HUDEP-2 (cell line): ENCODE data around the gene TMEM240.
"Not testable (repeated sequence)": the region's sequence is repeated elsewhere in the genome, so short reads cannot be mapped to it uniquely, and the experiment has no call there.

Experiments used
- DNase-seq, 76 experiments: peaks; one replicate each; lab custom pipeline; 2025; ENCODE audit not compliant: unreplicated experiment in 76 of 76; lab: John Stamatoyannopoulos, UW

The TMEM240 gene

DNA sequence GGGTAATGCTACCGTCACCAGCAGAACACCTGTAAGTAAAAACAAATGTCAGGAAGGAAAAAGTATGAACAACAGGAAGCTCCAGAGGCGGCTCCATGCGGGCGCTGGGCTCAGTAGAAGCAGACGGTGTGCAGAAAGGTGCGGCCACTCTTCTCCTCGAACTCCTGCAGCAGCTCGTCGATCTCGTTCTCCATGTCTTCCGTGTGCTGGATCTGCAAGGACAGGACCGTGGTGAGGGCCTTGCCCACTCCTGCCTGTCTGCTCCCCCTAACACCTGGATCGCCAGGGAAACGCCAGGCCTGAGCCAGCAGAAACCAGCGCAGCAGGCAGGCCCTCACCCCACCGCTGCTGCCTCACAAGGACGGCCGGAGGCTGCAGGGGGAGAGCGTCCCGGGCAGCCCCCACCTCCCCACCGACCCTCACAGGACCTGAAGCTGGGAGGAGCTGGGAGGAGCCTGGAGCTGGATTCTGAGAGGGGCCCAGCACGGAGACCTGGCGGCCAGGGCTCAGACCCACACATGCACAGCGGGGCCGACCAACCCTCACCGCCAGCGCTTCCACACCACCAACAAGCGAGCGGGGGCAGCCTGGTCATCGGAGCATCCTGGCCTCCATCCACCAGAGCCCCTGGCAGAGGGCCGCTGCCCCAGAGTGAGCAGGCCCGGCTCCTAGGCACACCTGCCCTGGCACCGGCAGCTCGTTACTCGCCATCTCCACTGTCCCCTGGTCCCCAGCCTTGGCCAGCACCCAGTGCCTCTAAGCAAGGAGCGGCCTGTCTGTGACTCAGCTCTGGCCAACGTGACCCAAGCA is 1.7 kb upstream of the TMEM240 start:
- DNase-seq, result no peak

DNA sequence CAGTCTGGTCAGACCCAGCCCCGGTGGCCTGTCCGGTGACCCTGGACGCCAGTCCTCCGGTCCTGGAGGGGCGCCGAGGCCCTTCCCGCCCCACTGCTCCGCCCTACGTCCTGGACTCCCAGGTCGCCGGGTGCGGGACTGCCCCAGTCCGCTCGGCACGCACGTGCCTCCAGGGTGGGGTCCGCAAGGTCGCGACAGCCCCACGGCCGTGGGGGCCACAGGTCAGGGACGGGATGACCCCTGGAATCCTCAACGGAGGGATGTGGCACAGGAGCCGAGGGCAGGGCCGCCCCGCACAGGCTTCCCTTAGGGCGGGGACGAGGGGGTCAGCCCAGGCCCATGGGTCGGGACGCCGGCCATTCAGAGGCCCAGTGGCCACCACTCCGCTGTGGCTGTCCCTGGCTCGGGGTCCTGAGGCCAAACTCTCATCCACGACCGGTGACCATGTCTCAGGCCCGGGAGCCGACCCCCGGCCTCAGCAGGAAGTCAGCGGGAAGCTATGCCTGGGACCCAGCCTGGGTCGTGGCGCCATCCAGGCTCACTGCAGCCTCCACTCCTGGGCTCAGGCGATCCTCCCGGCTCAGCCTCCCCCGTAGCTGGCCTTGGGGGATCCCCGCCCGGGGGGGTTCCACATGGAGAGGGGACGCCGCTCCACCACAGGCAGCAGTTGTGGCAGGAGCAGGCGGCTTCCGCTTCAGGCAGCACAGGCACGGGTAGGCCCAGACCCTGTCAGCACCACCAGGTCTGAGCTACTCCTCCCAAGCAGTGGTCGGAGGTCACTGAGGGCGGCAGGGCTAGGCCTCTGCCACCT is 599 bp upstream of the TMEM240 start:
- no peak for DNase-seq

DNA sequence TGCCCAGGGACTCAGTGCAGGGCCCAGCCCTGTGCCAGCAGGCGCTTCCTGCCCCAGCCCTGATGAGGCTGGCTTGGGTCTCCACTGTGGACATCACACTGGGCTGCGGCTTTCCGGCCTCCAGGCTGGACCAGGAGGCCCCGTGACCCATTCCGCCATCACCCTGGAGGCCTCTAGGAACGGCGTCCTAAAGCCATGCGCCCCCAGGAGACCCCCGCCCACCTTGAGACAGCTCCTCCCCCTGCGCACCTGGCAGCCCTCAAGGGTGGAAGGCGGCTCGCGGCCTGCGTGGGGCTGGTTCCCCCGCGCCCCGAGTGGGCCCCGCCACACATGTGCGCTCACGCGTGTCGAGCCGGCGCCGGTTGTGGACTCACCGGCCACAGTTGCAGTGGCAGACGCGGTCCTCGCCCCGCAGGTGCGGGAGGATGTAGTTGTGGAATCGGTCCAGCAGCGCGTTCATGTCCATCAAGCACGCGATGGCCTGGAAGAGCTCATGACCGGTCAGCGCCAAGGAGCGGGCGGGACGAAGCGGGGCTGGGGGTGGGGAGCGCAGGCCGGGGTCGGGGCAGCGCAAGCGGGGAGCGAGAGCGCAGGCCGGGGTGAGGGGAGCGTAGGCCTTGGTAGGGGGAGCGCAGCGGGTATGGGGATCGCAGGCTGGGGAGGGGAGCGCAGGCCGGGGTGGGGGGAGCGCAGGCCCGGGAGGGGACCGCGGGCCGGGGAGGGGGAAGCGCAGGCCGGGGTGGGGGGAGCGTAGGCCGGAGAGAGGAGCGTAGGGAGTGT is 924 bp downstream of the TMEM240 start:
- DNase-seq, result no peak

DNA sequence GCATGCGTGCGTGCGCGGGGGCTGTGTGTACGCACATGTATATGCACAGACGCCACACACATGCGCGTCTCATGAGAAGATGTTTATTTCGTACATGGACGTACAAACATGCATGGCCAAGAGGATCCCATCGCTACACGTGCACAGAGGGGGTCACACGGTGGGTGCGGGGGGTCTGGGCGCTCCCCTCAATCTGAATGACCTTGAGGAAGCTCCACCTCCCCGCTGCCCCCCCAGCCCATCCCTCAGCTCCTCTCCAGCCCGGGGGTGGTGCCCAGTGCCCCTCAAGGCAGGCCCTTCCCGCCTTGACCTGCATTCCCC is 1.5 kb downstream of the TMEM240 start:
- DNase-seq, result no peak

DNA sequence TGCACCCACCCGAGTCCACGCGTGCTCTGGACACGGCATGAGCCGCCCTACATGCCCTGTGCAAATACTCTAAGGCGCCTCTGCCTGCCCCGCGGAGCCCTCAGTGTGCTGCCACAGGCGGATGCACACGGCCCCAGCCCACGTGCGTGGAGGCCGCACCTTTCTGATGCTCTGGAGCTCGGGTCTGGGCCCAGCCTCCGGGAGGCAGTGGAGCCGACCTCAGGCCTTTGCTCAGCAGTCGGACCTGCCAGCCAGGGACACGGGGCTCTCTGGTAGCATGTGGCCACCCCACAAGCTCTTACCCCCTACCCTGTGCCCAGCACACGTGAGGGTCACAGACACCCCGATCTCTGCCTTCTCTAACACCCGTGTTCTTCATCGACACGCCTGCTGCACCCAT is 2.1 kb downstream of the TMEM240 start:
- DNase-seq, result no peak

DNA sequence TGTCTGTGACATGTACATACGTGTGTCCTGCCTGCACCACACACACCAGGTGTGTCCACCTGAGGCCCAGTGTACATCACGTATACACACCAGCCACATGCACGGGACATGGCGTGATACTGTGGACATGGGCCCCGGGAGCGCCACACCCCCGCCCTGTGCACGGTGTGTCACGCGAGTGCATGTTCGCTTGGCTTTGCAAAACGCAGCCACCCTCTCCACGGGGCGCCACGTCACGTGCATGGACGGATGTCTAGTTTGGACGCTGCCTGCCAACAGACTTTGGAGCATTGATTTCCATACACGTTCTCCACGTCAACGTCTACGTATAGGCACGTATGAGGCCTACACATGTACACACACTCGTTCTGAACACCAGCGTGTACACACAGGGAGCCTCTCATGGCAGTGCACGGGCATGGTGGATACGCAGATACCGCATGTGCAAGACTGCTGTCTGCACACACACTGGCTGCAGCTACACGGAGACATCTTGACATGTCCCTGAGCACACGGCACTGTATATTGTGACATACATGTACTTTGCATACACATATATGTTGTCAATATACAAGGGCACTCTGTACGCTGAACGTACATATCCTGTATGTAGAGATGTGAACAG is 2.7 kb downstream of the TMEM240 start:
- DNase-seq, result no peak

DNA sequence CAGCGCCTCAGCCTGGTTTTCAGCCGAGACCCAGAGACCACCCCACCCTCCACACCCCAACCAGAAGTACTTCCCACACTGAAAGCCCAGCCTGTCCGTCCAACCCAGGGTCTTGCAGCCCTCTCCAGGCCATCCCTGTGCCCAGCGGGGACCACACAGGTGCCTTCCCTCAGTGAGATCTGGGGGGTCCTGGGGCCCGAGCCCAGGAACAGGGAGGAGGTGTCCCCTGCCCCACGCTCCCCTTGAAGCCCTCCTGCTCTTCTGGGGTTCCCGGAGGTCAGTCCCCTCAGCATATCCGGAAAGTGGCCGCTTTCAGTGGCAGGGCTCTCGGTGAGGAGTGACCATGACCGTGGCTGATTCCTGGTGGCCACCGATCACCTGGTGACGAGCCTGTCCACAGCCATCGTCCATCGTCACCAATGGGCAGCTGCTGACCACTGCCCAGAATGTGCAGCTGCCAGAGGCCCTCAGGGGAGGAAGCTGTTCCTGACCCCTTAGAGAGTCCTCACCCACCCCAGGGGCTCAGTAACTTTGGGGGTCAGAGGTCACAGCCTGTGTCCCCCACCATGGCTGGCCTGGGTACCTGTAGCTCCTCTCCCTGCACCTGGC is 3.4 kb downstream of the TMEM240 start:
- DNase-seq, result no peak

DNA sequence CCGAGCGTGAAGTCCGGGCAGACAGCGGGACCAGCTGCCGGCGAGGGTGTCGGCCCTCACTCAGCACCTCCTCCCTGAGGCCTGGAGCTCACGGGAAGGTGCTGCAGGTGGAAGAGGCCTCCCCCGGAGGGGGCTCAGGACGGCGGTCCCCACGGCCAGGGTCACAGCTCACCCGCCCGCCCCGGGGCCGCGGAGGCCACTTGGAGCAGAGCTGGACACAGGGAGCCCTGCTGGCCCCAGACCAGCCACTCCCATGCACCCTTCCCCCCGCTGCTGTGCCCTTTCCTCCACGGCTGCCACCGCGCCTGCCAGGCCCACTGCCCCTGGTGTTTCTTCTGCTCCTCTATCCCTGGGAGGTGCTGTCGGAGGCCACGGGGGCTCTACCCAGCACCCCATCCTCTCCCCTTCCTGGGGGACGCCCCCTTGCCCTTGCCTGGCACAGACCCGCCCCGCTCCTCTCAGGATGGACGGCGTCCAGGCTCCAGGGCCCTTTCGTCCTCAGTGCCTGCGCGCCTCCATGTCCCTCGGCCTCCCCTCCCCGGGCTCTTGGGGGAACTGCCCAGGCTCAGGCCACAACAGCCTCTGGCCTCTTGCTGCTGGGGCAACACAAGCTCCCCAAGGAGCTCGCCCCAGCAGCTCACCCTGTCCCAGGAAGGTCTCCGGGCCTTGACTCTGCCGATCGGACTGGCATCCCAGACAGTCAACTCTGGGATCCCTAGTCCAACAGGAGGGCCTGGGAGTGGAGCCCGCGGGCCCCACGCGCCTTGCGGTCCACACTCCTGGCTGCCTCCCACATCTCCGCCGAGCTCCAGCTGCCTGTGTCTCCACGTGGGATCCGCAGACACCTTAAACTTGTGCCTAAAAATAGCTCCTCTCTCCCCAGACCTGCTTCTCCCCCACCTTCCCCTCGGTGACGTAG is 4.1 kb downstream of the TMEM240 start:
- DNase-seq, result no peak

DNA sequence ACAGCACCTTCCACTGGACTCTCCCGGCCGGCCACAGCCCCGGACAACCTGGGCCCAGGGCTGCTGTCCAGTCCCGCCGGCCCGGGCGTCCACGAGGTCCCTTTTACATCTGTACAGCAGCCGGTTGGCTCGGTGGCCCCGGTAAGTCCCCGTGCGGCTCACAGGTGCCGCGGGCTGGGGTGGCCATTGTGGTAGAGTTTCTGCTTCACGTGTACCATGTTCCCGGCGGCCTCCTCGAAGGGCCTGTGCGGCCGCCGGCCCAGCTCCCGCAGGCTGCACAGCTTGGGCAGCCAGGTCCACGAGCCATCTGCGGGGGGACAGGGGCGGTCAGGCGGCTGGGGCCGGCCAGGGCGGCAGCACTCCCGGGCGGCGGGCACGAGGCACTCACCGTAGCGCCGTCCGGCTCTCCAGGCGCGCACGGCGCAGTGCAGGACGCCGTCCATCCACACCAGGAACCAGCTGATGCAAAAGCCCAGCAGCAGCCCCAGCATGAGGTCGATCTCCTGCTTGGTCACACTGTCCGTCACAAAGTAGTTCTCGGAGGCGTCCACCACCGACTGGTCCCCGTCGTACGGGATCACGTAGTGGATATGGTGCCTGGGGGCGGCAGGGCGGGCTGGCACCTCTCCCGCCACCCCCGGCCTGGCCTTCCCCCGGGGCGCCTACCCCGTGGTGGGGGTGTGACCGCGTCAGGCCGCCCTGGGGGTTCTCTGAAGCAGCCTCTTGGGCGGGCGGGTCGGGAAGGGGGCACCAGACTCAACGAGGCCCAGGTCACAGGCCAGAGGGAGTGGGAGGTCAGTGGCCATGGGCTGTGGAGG is 5.0 kb downstream of the TMEM240 start:
- no peak for DNase-seq

DNA sequence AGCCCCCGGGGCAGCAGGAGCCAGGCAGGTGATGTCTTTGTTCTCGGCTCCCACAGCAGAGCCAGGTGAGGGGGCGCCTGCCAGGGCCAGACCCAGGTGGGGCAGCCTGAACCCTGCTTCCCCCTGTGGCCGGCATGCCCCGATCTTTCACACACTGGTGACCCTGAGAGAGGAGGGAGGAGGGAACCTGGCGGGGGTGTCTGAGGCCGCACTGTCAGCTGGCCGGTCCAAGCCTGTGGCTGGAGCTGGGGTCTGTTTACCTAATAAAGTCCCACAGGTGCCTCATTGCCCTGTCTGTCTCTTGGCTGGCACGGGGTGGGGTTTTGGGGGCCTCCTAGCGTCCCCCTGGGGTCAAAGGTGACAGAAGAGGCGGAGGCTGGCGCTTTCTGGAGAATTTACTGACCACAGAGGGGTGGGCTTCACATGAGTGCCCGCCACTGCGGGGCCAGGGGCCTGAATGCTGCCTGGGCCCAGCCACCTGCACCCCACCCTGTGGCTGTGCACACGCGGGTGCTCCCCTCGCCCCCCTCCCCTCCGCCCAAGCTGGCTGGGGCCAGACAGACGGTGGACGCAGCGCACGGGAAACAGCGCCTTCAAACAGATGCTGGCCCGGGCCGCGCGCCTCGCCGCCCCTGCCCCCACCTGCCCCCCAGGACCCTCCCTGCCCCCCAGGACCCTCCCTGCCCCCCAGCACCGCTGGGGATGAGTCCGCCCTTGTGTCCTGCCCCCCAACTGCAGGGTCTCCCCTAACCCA is 5.8 kb downstream of the TMEM240 start:
- no peak for DNase-seq

DNA sequence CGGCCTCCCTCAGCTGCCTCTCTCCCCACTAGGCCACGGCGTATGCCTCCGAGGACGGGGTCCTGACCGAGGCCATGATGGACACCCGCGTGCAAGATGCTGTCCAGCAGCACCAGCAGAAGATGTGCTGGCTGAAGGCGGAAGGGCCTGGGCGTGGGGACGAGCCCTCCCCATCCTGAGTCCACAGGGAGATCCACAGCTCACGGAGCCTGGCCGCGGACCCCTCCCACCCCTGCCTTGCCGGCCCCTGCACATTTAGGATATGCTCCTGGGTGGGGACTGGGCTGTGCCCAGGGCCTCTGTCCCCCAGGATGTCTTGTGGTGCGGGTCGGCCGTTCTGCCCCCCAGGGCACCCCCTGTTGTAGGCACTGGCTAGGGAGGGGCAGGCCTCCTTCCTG is 6.5 kb downstream of the TMEM240 start:
- not testable (repeated sequence) for DNase-seq

DNA sequence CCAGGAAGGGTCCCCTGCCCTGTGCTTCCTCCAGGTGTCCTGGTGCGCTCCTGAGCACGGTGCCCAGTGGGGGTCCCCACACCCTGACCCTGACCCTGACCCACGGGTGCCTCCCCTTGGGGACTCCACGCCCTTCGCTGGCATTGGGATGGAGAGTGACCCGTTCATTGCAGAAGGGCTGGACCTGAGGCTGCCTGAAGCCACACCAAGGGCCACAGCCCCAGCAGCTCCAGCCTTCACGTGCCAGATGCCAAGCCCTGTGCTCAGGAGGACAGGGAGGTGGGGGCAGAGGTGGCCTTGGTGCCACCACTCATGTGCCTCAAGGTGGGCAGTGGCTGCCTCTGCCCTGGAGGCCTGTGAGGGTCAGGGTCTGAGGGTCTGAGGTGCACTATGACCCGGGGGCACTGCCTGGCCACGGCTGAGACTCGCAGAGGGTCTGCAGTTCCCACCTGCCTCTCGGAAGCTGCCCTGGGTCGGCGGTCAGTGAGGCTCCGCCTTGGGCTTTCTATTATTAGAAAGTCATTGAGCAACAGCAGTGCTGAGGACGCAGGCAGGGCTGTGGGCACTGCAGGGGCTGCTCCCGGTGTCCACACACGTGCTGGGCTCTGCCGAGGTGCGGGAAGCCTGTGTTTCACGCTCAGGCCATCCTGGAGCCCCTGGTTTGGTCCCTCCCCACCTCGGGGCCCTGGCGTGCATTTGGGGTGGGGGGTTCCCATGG is 7.1 kb downstream of the TMEM240 start:
- DNase-seq, result not testable (repeated sequence)

DNA sequence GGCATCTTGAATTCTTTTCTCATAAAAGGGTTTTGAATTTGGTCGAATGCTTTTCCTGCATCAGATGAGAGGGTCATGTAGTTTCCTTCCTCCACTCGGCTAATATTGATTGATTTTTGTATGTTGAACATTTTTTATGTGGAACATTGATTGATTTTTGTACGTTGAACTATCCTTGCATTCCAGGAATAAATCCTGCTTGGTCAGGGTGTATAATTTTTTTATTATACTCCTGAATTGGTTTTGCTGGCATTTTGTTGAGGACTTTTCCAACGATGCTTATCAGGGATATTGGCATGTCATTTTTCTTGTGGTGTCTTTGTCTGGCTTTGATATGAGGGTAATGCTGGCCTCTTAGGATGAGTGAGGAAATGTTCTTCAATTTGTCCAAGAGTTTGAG is 8.5 kb downstream of the TMEM240 start:
- no peak for DNase-seq

DNA sequence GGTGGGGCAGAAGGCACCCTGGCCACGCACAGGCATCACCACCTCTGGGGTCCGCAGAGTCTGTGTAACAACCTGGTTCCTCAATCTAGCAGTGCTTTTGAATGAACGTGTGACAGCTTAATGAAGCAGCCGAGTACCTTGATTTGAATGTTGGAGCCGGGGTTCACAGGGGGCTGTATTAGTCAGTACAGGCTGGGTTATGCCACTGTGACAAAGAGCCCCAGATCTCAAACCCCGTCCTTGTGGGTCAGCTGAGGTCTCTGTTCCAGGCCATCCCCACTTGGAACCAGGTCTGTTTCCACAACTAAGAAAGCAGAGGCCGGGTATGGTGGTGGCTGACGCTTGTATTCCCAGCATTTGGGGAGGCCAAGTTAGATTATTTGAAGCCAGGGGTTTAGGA is 10.5 kb downstream of the TMEM240 start:
- no peak for DNase-seq

DNA sequence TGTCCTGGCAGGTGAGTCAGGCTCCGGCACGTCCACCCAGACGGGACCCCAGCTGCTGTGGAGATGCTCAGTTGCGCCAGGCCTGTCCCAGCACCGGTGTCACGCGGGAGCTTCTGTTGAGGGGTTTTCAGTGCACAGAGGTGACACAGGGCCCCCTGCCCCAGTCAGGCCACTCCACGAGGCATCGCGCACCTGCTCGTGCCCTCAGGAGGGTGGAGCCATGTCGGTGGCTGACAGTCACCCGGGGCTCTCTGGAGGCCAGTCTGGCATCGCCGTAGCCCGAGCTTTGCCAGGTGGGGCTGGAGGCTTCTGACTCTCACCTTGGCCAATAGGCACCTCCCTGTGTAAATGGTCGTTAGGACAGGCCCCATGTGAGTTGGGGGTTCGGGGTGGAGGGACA is 11.1 kb downstream of the TMEM240 start:
- DNase-seq, result no peak

DNA sequence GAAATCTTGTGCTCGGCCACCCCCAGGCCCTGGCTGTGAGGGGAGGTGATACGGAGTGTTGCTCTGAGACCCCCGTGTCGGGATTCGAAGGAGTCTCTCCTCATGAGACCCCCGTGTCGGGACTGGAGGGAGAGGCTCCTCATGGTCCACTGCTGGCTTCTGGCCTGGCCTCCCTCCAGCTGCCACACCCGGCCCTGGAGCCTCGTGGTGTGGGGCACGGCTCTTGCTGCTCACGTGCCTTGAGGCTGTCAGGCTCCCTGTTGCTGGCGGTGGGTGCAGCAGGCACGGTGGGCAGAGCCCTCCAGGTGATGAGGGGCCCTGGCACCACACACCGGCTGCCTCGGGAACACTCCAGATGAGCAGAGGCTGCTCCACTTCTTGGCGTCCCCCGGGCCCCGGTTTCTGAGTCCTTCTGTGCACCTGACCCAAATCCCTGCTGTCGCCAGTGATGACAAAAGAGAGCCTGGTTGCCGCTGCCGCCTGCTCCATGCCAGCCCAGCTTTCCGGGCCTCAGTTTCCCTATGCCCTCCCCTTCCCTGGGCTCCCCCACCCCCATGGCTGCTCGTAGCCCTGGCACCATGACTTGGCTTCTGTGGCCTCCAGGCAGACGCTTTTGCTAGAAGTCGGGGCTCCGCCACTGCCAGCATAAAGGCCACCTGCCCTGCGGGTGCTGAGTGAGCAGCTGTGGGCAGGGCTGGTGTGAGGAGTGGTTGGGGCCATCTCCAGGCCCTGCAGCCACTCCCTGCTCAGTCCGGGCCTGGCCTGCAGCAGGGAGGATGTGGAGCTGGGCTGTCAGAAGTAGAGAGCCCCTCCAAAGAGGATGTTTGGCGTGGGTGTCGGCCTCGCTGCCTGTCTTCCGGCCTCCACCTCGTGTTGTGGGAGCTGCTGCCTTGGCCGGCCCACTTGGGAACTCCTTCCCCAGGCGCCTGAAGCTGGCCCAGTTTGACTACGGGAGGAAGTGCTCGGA is 11.8 kb downstream of the TMEM240 start:
- peak in 21 of 76 experiments; percentile 5 to 52 (median 26) for DNase-seq
